Ascending aorta (tissue), 2 donors: ENCODE measurements around the gene DYNC1I1. TPM values are rescaled to one million over a fixed set of nuclear protein-coding genes. Genes with fewer than 3 reads are reported as not detected.

Experiments
- DNase-seq, 2 donors: peaks; one replicate each; pipeline ENCODE4 v3.0.0-alpha.2; 2019; ENCODE audit warnings: low spot score in 2 of 2
- H3K27ac ChIP-seq, 2 donors: fragments of 200-600 bp; sonication (generic); one replicate each; pipeline ENCODE4 v1.5.1; 2016 to 2017; ENCODE audit warnings: mild to moderate bottlenecking in 1 of 2
- H3K27me3 ChIP-seq: fragments of 200-600 bp; sonication (generic); one replicate; pipeline ENCODE4 v1.5.1; 2017
- H3K36me3 ChIP-seq, 2 donors: fragments of 200-600 bp; sonication (generic); one replicate each; pipeline ENCODE4 v1.5.1; 2016
- H3K4me1 ChIP-seq, 2 donors: fragments of 200-600 bp; sonication (generic); one replicate each; pipeline ENCODE4 v1.5.1; 2016 to 2017; ENCODE audit warnings: mild to moderate bottlenecking in 1 of 2
- H3K4me3 ChIP-seq, 2 donors: fragments of 200-600 bp; sonication (generic); one replicate each; pipeline ENCODE4 v1.5.1; 2016 to 2017; ENCODE audit warnings: mild to moderate bottlenecking in 1 of 2
- H3K9me3 ChIP-seq, 2 donors: fragments of 200-600 bp; sonication (generic); one replicate each; pipeline ENCODE4 v1.5.1; 2016
- CTCF ChIP-seq, 3 experiments: fragments of 200-600 bp in 2 of 3; fragments of 450-650 bp in 1 of 3; sonication (generic) in 2 of 3; IDR thresholded peaks; one replicate each; pipeline ENCODE4 v1.5.1; 2016 to 2019; ENCODE audit warnings: antibody characterized with exemption in 3 of 3, mild to moderate bottlenecking in 1 of 3, moderate library complexity in 1 of 3
- intact Hi-C: fragments of 100-400 bp; cut with DNase I; formaldehyde crosslinking; loops from one replicate; pipeline ENCODE4 v1.15.1; 2023
- total RNA-seq: library from RNA; depleted of rRNA; stranded (reverse); fragments of >200 nt; gene quantifications from one replicate; pipeline ENCODE4 v1.1.0, GENCODE V29; 2016

Gene DYNC1I1
- total RNA-seq, 1 donor from 2014 or later: 13.2 TPM

- no peak for DNase-seq
- intact Hi-C loops: no loop called here
- Histone ChIP-seq H3K36me3 (no peaks in the 10 kb centered on the region), H3K4me3 (no peak overlapping the region), H3K27ac (no peak overlapping the region), H3K27me3 (no peaks in the 10 kb centered on the region), H3K4me1 (no peaks in the 10 kb centered on the region), H3K9me3 (no peaks in the 10 kb centered on the region)
- TF ChIP-seq CTCF (IDR thresholded peaks at IDR 0.05): no peak
These were observed 279.9 kb downstream of the DYNC1I1 start for GRCh38 chr7:96052289-96052688.

- no peaks in the 10 kb centered on the region for H3K9me3 ChIP-seq
- H3K36me3 ChIP-seq: no peaks in the 10 kb centered on the region
- no peak overlapping the region for H3K4me3 ChIP-seq
- no peak for DNase-seq
- H3K27me3 ChIP-seq: no peaks in the 10 kb centered on the region
- intact Hi-C loops: no loop called here
- no peak overlapping the region for H3K27ac ChIP-seq
- no peak for TF ChIP-seq CTCF (IDR thresholded peaks at IDR 0.05)
- H3K4me1 ChIP-seq: no peaks in the 10 kb centered on the region
These were observed 280.6 kb downstream of the DYNC1I1 start for GRCh38 chr7:96052860-96053470.

- H3K27me3 ChIP-seq: no peaks in the 10 kb centered on the region
- intact Hi-C loops: no loop called here
- TF ChIP-seq CTCF (IDR thresholded peaks at IDR 0.05): no peak
These were observed 283.4 kb downstream of the DYNC1I1 start for GRCh38 chr7:96055717-96056116.

GRCh38 chr7:96059075-96059474 is 286.7 kb downstream of the DYNC1I1 start:
- intact Hi-C loops: no loop called here
- H3K27ac ChIP-seq: no peak overlapping the region

More at GRCh38 chr7:96055717-96056116, 283.4 kb downstream of the DYNC1I1 start:
- Histone ChIP-seq H3K27ac (no peak overlapping the region), H3K4me1 (no peaks in the 10 kb centered on the region), H3K4me3 (no peak overlapping the region), H3K36me3 (no peaks in the 10 kb centered on the region), H3K9me3 (no peaks in the 10 kb centered on the region)
- no peak for DNase-seq

GRCh38 chr7:96061009-96061408 is 288.7 kb downstream of the DYNC1I1 start:
- Histone ChIP-seq H3K4me3 (no peak overlapping the region), H3K36me3 (no peaks in the 10 kb centered on the region), H3K27me3 (no peaks in the 10 kb centered on the region), H3K9me3 (no peaks in the 10 kb centered on the region), H3K4me1 (no peaks in the 10 kb centered on the region), H3K27ac (no peak overlapping the region)
- intact Hi-C loops: no loop called here
- DNase-seq: no peak
- TF ChIP-seq CTCF (IDR thresholded peaks at IDR 0.05): no peak

More at GRCh38 chr7:96059075-96059474, 286.7 kb downstream of the DYNC1I1 start:
- Histone ChIP-seq H3K4me3 (no peak overlapping the region), H3K9me3 (no peaks in the 10 kb centered on the region), H3K4me1 (no peaks in the 10 kb centered on the region), H3K36me3 (no peaks in the 10 kb centered on the region), H3K27me3 (no peaks in the 10 kb centered on the region)
- no peak for DNase-seq
- TF ChIP-seq CTCF (IDR thresholded peaks at IDR 0.05): no peak

- H3K9me3 ChIP-seq: no peaks in the 10 kb centered on the region
- TF ChIP-seq CTCF (IDR thresholded peaks at IDR 0.05): no peak
- H3K27me3 ChIP-seq: no peaks in the 10 kb centered on the region
- H3K36me3 ChIP-seq: no peaks in the 10 kb centered on the region
- no peak overlapping the region for H3K4me3 ChIP-seq
- intact Hi-C loops: no loop called here
- H3K27ac ChIP-seq: no peak overlapping the region
- DNase-seq: no peak
- H3K4me1 ChIP-seq: no peaks in the 10 kb centered on the region
These were observed 289.5 kb downstream of the DYNC1I1 start for GRCh38 chr7:96061844-96062243.
